IMR-90 (cell line): ENCODE results near the gene MARK2. TPM values are rescaled to one million over a fixed set of nuclear protein-coding genes. Genes with fewer than 3 reads are reported as not detected.

Source experiments
- ATAC-seq: fragments of 200-7000 bp; cut with Tn5 transposase; 2 replicates; pipeline ENCODE4 v1.9.1; 2020; ENCODE audit warnings: low read depth, mild to moderate bottlenecking, moderate library complexity
- BruUV-seq: library from RNA; stranded (reverse); fragments of 400-500 nt; replicated peaks from 2 replicates; lab custom pipeline; 2021; lab: Mats Ljungman, UMichigan
- CTCF ChIA-PET: fragments of 300-600 bp; formaldehyde crosslinking; extraction: SDS; loops from one replicate; lab custom pipeline; 2021; ENCODE audit warnings: antibody characterized with exemption; lab: Yijun Ruan, JAX
- POLR2A ChIA-PET: fragments of 300-600 bp; sonication (Branson Sonifier 250); formaldehyde crosslinking; loops from one replicate; lab custom pipeline; 2022; ENCODE audit warnings: antibody characterized with exemption; ENCODE audit not compliant: unreplicated experiment; lab: Charles Lee
- DNase-seq: peaks from one replicate; pipeline ENCODE4 v3.0.0; 2013
- H2AFZ ChIP-seq: replicated peaks from 2 replicates; pipeline ENCODE3; 2013; ENCODE audit warnings: low read length, mild to moderate bottlenecking; ENCODE audit not compliant: poor library complexity
- H2AK5ac ChIP-seq: 2 replicates; pipeline ENCODE4 v1.6.1; 2013; ENCODE audit warnings: low read depth, low read length, inconsistent platforms
- H2AK9ac ChIP-seq: replicated peaks from 2 replicates; pipeline ENCODE3; 2013; ENCODE audit warnings: mild to moderate bottlenecking, low read depth, low read length, moderate library complexity; ENCODE audit not compliant: poor library complexity
- H2BK120ac ChIP-seq: 2 replicates; pipeline ENCODE4 v1.6.1; 2013; ENCODE audit warnings: low read depth, low read length, inconsistent platforms
- H2BK15ac ChIP-seq: 3 replicates; pipeline ENCODE4 v1.6.1; 2013; ENCODE audit warnings: low read depth, low read length, inconsistent platforms
- H2BK20ac ChIP-seq: 2 replicates; pipeline ENCODE4 v1.6.1; 2013; ENCODE audit warnings: low read depth, mild to moderate bottlenecking, inconsistent platforms, low read length, moderate library complexity
- H2BK5ac ChIP-seq: 2 replicates; pipeline ENCODE4 v1.6.1; 2013; ENCODE audit warnings: mild to moderate bottlenecking, low read depth, low read length, inconsistent platforms; ENCODE audit not compliant: poor library complexity, severe bottlenecking
- H3K14ac ChIP-seq: replicated peaks from 2 replicates; pipeline ENCODE4 v1.6.1; 2013; ENCODE audit warnings: low read depth, low read length, inconsistent platforms
- H3K18ac ChIP-seq: 2 replicates; pipeline ENCODE4 v1.6.1; 2013; ENCODE audit warnings: low read depth, low read length, control low read depth
- H3K23ac ChIP-seq: 2 replicates; pipeline ENCODE4 v1.6.1; 2013; ENCODE audit warnings: low read depth, low read length, inconsistent platforms
- H3K27ac ChIP-seq: 2 replicates; pipeline ENCODE4 v1.5.1; 2013; ENCODE audit warnings: mild to moderate bottlenecking, control low read depth, low read length; ENCODE audit not compliant: insufficient read depth
- H3K27me3 ChIP-seq: 2 replicates; pipeline ENCODE4 v1.6.1; 2013; ENCODE audit warnings: low read length; ENCODE audit not compliant: control insufficient read depth, insufficient read depth
- H3K36me3 ChIP-seq: 2 replicates; pipeline ENCODE4 v1.6.1; 2013; ENCODE audit warnings: low read length, mixed read lengths; ENCODE audit not compliant: control insufficient read depth, insufficient read depth
- H3K4ac ChIP-seq: 2 replicates; pipeline ENCODE4 v1.6.1; 2013; ENCODE audit warnings: low read depth, low read length, inconsistent platforms
- H3K4me1 ChIP-seq: 2 replicates; pipeline ENCODE4 v1.6.1; 2013; ENCODE audit warnings: low read length, mixed read lengths; ENCODE audit not compliant: control insufficient read depth, insufficient read depth
- H3K4me2 ChIP-seq: 2 replicates; pipeline ENCODE4 v1.6.1; 2013; ENCODE audit warnings: low read depth, mild to moderate bottlenecking, control low read depth, low read length, moderate library complexity
- H3K4me3 ChIP-seq: 2 replicates; pipeline ENCODE4 v1.5.1; 2013; ENCODE audit warnings: low read depth, mild to moderate bottlenecking, control low read depth, low read length, moderate library complexity; ENCODE audit not compliant: insufficient read depth
- H3K56ac ChIP-seq: 2 replicates; pipeline ENCODE4 v1.6.1; 2013; ENCODE audit warnings: low read length, inconsistent platforms; ENCODE audit not compliant: insufficient read depth; ENCODE audit errors: extremely low read depth
- H3K79me1 ChIP-seq, 2 experiments: 2 replicates each; pipeline ENCODE4 v1.6.1; 2013; ENCODE audit warnings: low read length in 2 of 2, inconsistent platforms in 1 of 2, low read depth in 1 of 2
- H3K9ac ChIP-seq: 2 replicates; pipeline ENCODE4 v1.6.1; 2013; ENCODE audit warnings: low read depth, low read length, control low read depth
- H3K9me1 ChIP-seq: 2 replicates; pipeline ENCODE4 v1.6.1; 2013; ENCODE audit warnings: low read length, inconsistent platforms; ENCODE audit not compliant: insufficient read depth
- H3K9me3 ChIP-seq: 2 replicates; pipeline ENCODE4 v1.6.1; 2013; ENCODE audit warnings: low read length; ENCODE audit not compliant: control insufficient read depth, insufficient read depth
- H4K20me1 ChIP-seq: 2 replicates; pipeline ENCODE4 v1.6.1; 2013; ENCODE audit warnings: low read length, inconsistent platforms; ENCODE audit not compliant: insufficient read depth
- H4K5ac ChIP-seq: 2 replicates; pipeline ENCODE4 v1.6.1; 2013; ENCODE audit warnings: mild to moderate bottlenecking, low read depth, low read length, control low read depth
- H4K8ac ChIP-seq, 2 experiments: 2 replicates each; pipeline ENCODE4 v1.6.1; 2013; ENCODE audit warnings: low read depth in 2 of 2, low read length in 2 of 2, control low read depth in 1 of 2, inconsistent platforms in 1 of 2
- H4K91ac ChIP-seq: 2 replicates; pipeline ENCODE4 v1.6.1; 2013; ENCODE audit warnings: low read depth, low read length, inconsistent platforms; ENCODE audit not compliant: insufficient read depth
- BHLHE40 ChIP-seq: fragments of 150-350 bp; IDR thresholded peaks from 2 replicates; pipeline ENCODE4 v1.6.1; 2016; ENCODE audit warnings: mild to moderate bottlenecking, low read depth, low read length
- CEBPB ChIP-seq: IDR thresholded peaks from 2 replicates; pipeline ENCODE4 v1.6.1; 2012; ENCODE audit warnings: low read depth, low read length, improper control_type of control experiment
- CHD1 ChIP-seq: IDR thresholded peaks from 2 replicates; pipeline ENCODE4 v1.6.1; 2012; ENCODE audit warnings: low read depth, low read length, improper control_type of control experiment
- CTCF ChIP-seq: conservative IDR thresholded peaks from 2 replicates; pipeline ENCODE4 v1.5.1; 2012; ENCODE audit warnings: mild to moderate bottlenecking, low read depth, low read length, improper control_type of control experiment
- ELK1 ChIP-seq: fragments of 150-350 bp; IDR thresholded peaks from 2 replicates; pipeline ENCODE4 v1.6.1; 2016; ENCODE audit warnings: low read depth, mild to moderate bottlenecking, low read length, moderate library complexity, borderline replicate concordance
- FOS ChIP-seq: fragments of 150-350 bp; IDR thresholded peaks from 2 replicates; pipeline ENCODE4 v1.6.1; 2016; ENCODE audit warnings: low read depth, low read length
- MAFK ChIP-seq: IDR thresholded peaks from 2 replicates; pipeline ENCODE4 v1.6.1; 2012; ENCODE audit warnings: low read depth, low read length, improper control_type of control experiment
- MAZ ChIP-seq: IDR thresholded peaks from 2 replicates; pipeline ENCODE4 v1.6.1; 2012; ENCODE audit warnings: low read depth, mild to moderate bottlenecking, low read length, improper control_type of control experiment, moderate library complexity, borderline replicate concordance
- MXI1 ChIP-seq: IDR thresholded peaks from 2 replicates; pipeline ENCODE4 v1.6.1; 2012; ENCODE audit warnings: low read depth, mild to moderate bottlenecking, low read length, moderate library complexity, borderline replicate concordance
- NFE2L2 ChIP-seq: fragments of 150-350 bp; IDR thresholded peaks from 2 replicates; pipeline ENCODE4 v1.6.1; 2016; ENCODE audit warnings: low read depth, mild to moderate bottlenecking, low read length
- POLR2A ChIP-seq: IDR thresholded peaks from 2 replicates; pipeline ENCODE4 v1.6.1; 2012; ENCODE audit warnings: mild to moderate bottlenecking, low read depth, low read length
- RAD21 ChIP-seq: IDR thresholded peaks from 2 replicates; pipeline ENCODE4 v1.6.1; 2012; ENCODE audit warnings: low read length, improper control_type of control experiment
- RCOR1 ChIP-seq: IDR thresholded peaks from 2 replicates; pipeline ENCODE4 v1.6.1; 2012; ENCODE audit warnings: mild to moderate bottlenecking, low read length, improper control_type of control experiment; ENCODE audit not compliant: insufficient replicate concordance
- RFX5 ChIP-seq: IDR thresholded peaks from 2 replicates; pipeline ENCODE4 v1.8.0; 2012; ENCODE audit warnings: low read depth, mild to moderate bottlenecking, low read length, moderate library complexity
- SMC3 ChIP-seq: fragments of 150-350 bp; IDR thresholded peaks from 2 replicates; pipeline ENCODE4 v1.6.1; 2016; ENCODE audit warnings: low read depth, mild to moderate bottlenecking, antibody characterized with exemption, low read length, moderate library complexity
- USF2 ChIP-seq: fragments of 150-350 bp; IDR thresholded peaks from 2 replicates; pipeline ENCODE4 v1.6.1; 2017; ENCODE audit warnings: mild to moderate bottlenecking, antibody characterized with exemption, low read length, low read depth
- WGBS, 2 experiments: methylation state at CpG; one replicate each; pipeline versions ENCODE4 v1.1.5 to v1.1.7; 2013; ENCODE audit warnings: missing lambda C conversion rate in 2 of 2; ENCODE audit not compliant: insufficient read length in 1 of 2; ENCODE audit errors: extremely low coverage in 2 of 2; 5-methylcytosine and 5-hydroxymethylcytosine counted together
- dilution Hi-C: fragments of 300-500 bp; cut with HindIII; formaldehyde crosslinking; loops from one replicate; pipeline ENCODE4 v1.14.3; 2018; ENCODE audit warnings: low sequenced_read_pairs; ENCODE audit not compliant: unreplicated experiment
- in situ Hi-C: fragments of 300-500 bp; cut with MboI; formaldehyde crosslinking; loops from 3 replicates; pipeline ENCODE4 v1.14.3; 2019; ENCODE audit warnings: low sequenced_read_pairs, inconsistent platforms, mixed read lengths
- intact Hi-C: fragments of 100-400 bp; cut with micrococcal nuclease; formaldehyde crosslinking; loops from 2 replicates; pipeline ENCODE4 v1.10.0; 2022
- polyA plus RNA-seq, 3 experiments: library from polyadenylated mRNA; depleted of rRNA; stranded (reverse); fragments of >200 nt; gene quantifications; 2 replicates each; pipeline ENCODE4 v1.2.3, GENCODE V29; 2012; ENCODE audit warnings: low replicate concordance in 1 of 3
- total RNA-seq: library from RNA; depleted of rRNA; stranded (reverse); fragments of >200 nt; gene quantifications from 2 replicates; pipeline ENCODE4 v1.2.3, GENCODE V29; 2012

Gene MARK2
- total and polyA plus RNA-seq, 2 of the 4 experiments (the other 2 are of a cell fraction), result 6.6 to 17.3 TPM

GRCh38 chr11:63811522-63811921, 27.4 kb upstream of the MARK2 start:
- Histone ChIP-seq H4K5ac (no peak overlapping the region), H3K23ac (no peak overlapping the region), H3K9me1 (peaks cover 7% of the 10 kb centered on the region), H3K36me3 (peaks cover 9% of the 10 kb centered on the region), H2AFZ (no peak overlapping the region), H3K18ac (no peak overlapping the region), H2BK5ac (no peak overlapping the region), H3K9ac (no peak overlapping the region), H3K4me2 (no peak overlapping the region), H3K4me3 (no peak overlapping the region), H4K8ac (no peak overlapping the region), H3K79me1 (peaks cover 13 to 40% of the 10 kb centered on the region in 2 experiments), H3K27ac (no peak overlapping the region), H2AK5ac (no peak overlapping the region), H4K20me1 (peaks cover 26% of the 10 kb centered on the region), H3K56ac (no peak overlapping the region), H2AK9ac (peak overlapping the region; percentile 20), H3K27me3 (no peaks in the 10 kb centered on the region), H4K91ac (no peak overlapping the region), H3K4ac (no peak overlapping the region), H3K14ac (no peak overlapping the region), H2BK120ac (no peak overlapping the region), H2BK15ac (no peak overlapping the region), H3K4me1 (peaks cover 3% of the 10 kb centered on the region), H2BK20ac (no peak overlapping the region), H3K9me3 (no peaks in the 10 kb centered on the region)
- no peak for DNase-seq
- ChIA-PET POLR2A (no interaction called here), CTCF (interaction anchor here (0.9 kb wide), 1 partner anchor 30 kb away, joined by 3 read pairs; no protein-coding TSS in a partner anchor)
- dilution Hi-C loops, result no loop called here
- intact Hi-C loops, result loop anchor here (5.0 kb wide), 1 partner anchor 334 kb away; no protein-coding TSS in a partner anchor
- no TSS peak for BruUV-seq
- in situ Hi-C loops, result no loop called here
- no CpG with 5 or more reads among the region's 3 CpGs for WGBS, 2 experiments
- TF ChIP-seq SMC3, result no peak
- TF ChIP-seq RCOR1, result no peak
- no peak for TF ChIP-seq FOS
- TF ChIP-seq MXI1, result no peak
- no peak for TF ChIP-seq BHLHE40
- no peak for TF ChIP-seq POLR2A
- no peak for TF ChIP-seq RFX5
- no peak for TF ChIP-seq USF2
- TF ChIP-seq CHD1, result no peak
- TF ChIP-seq CEBPB, result no peak
- TF ChIP-seq CTCF, result no peak
- TF ChIP-seq MAZ, result no peak
- TF ChIP-seq ELK1, result no peak
- no peak for TF ChIP-seq RAD21
- no peak for TF ChIP-seq MAFK
- TF ChIP-seq NFE2L2, result no peak
- no peak for ATAC-seq
